ENCODE measurements around the gene GPR82. TPM values are rescaled to one million over a fixed set of nuclear protein-coding genes. Genes with fewer than 3 reads are reported as not detected.

The GPR82 gene
- total and polyA plus RNA-seq, 2 of the 8 experiments (the other 6 are each of a cell fraction or from before 2014, with no cell fraction given): not detected

DNA sequence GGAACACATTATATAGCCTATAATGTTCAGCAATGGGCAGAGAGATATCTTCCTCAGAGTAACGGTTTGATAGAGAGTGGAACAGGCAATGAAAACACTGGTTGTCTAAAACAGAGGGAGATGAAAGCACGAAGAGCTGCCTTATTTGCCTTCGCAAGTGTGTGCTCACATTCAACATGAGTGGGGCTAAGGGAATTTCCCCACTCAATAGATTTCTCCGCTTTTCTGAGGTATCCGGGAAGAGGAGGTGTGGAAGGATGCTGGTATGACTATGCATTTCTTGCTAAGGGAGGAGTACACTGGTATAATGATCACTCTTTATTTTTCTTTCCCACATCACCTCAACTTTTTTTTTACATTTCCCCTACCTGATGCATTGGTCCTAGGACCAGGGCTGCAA is 7.8 kb upstream of the GPR82 start (continued):
- TF ChIP-seq TAF7 (optimal IDR thresholded peaks at IDR 0.05; ENCODE audit: borderline replicate concordance, low read depth, low read length) (no peak), CHD7 (IDR thresholded peaks at IDR 0.05; ENCODE audit: insufficient replicate concordance, low read length) (no peak), USF2 (IDR thresholded peaks at IDR 0.05; ENCODE audit: low read length) (no peak), GABPA (IDR thresholded peaks at IDR 0.05; ENCODE audit: borderline replicate concordance, insufficient read depth, low read length) (no peak), EGR1 (IDR thresholded peaks at IDR 0.05; ENCODE audit: borderline replicate concordance, low read depth, low read length) (no peak), GTF2F1 (IDR thresholded peaks at IDR 0.05; ENCODE audit: borderline replicate concordance, low read depth, low read length) (no peak)

All from H1 (cell line).